Stomach (tissue), 9 donors: ENCODE results near the gene UGT3A2. TPM values are rescaled to one million over a fixed set of nuclear protein-coding genes. Genes with fewer than 3 reads are reported as not detected.

Experiments used
- DNase-seq, 2 donors: peaks; one replicate each; pipeline versions ENCODE4 v3.0.0 to v3.0.0-alpha.2; 2013 to 2019
- H3K27ac ChIP-seq, 5 donors: fragments of 200-600 bp in 4 of 5; sonication (generic) in 4 of 5; one replicate each; pipeline ENCODE4 v1.5.1; 2013 to 2019; ENCODE audit warnings: mild to moderate bottlenecking in 1 of 5, moderate library complexity in 1 of 5
- H3K27me3 ChIP-seq, 3 donors: fragments of 200-600 bp; sonication (generic); one replicate each; pipeline ENCODE4 v1.5.1; 2017 to 2019; ENCODE audit warnings: mixed run types in 1 of 3
- H3K36me3 ChIP-seq, 4 donors: fragments of 200-600 bp; sonication (generic); 1 replicate in 3 of 4; 2 replicates in 1 of 4; pipeline ENCODE4 v1.5.1; 2016 to 2019
- H3K4me1 ChIP-seq, 4 donors: fragments of 200-600 bp; sonication (generic); one replicate each; pipeline ENCODE4 v1.5.1; 2016 to 2019
- H3K4me3 ChIP-seq, 4 donors: fragments of 200-600 bp; sonication (generic) in 3 of 4; one replicate each; pipeline ENCODE4 v1.5.1; 2016 to 2019; ENCODE audit warnings: mild to moderate bottlenecking in 1 of 4
- H3K9me3 ChIP-seq, 4 donors: fragments of 200-600 bp; sonication (generic); one replicate each; pipeline ENCODE4 v1.5.1; 2016 to 2019
- CTCF ChIP-seq, 7 experiments: fragments of 450-650 bp in 4 of 7; fragments of 200-600 bp in 3 of 7; sonication (generic) in 3 of 7; IDR thresholded peaks; one replicate each; pipeline ENCODE4 v1.5.1; 2016 to 2019; ENCODE audit warnings: antibody characterized with exemption in 7 of 7, control low read depth in 2 of 7, mild to moderate bottlenecking in 1 of 7
- EP300 ChIP-seq: sonication (generic); formaldehyde crosslinking; IDR thresholded peaks from one replicate; pipeline ENCODE4 v1.6.1; 2017; ENCODE audit warnings: antibody characterized with exemption
- POLR2A ChIP-seq, 4 donors: fragments of 450-650 bp; IDR thresholded peaks; one replicate each; pipeline ENCODE4 v1.6.1; 2016; ENCODE audit warnings: antibody characterized with exemption in 4 of 4, control low read depth in 2 of 4, mild to moderate bottlenecking in 1 of 4, moderate library complexity in 1 of 4
- POLR2AphosphoS5 ChIP-seq, 3 donors: sonication (generic); formaldehyde crosslinking; IDR thresholded peaks; one replicate each; pipeline ENCODE4 v1.6.1; 2016; ENCODE audit warnings: antibody characterized with exemption in 3 of 3
- WGBS, 5 donors: extraction: QIAGEN DNeasy Blood & Tissue Kit in 3 of 5; methylation state at CpG; one replicate each; pipeline versions ENCODE4 v1.1.5 to v1.1.7; 2013 to 2018; 5-methylcytosine and 5-hydroxymethylcytosine counted together
- intact Hi-C: fragments of 100-400 bp; cut with DNase I; formaldehyde crosslinking; loops from one replicate; pipeline ENCODE4 v1.15.1; 2023; ENCODE audit warnings: low total_unique reads
- polyA plus RNA-seq, 3 donors: library from polyadenylated mRNA; stranded (reverse); fragments of 200-250 nt; gene quantifications; one replicate each; pipeline ENCODE4 v1.2.3, GENCODE V29; 2013
- total RNA-seq, 5 donors: library from RNA; depleted of rRNA; stranded (reverse); fragments of >200 nt; gene quantifications; one replicate each; pipeline versions ENCODE4 v1.1.0 to v1.2.3, GENCODE V29; 2014 to 2016
- donor health status: healthy with polysubstance abuse.
- donor health status: Bipolar disorder and iron deficiency.
- donor health status: healthy.

The UGT3A2 gene
- total and polyA plus RNA-seq, 8 donors: 2.0 TPM; not detected in 7

GRCh38 chr5:36057386-36057785 lies 9.3 kb downstream of the UGT3A2 start:
- H3K27ac ChIP-seq: no peak overlapping the region
- H3K27me3 ChIP-seq: no peaks in the 10 kb centered on the region
- DNase-seq: no peak
- no peaks in the 10 kb centered on the region for H3K4me1 ChIP-seq
- no peak overlapping the region for H3K4me3 ChIP-seq
- no peaks in the 10 kb centered on the region for H3K9me3 ChIP-seq
- intact Hi-C loops: no loop called here
- no peaks in the 10 kb centered on the region for H3K36me3 ChIP-seq
- TF ChIP-seq CTCF (IDR thresholded peaks at IDR 0.05) (no peak), POLR2AphosphoS5 (IDR thresholded peaks at IDR 0.05) (no peak), EP300 (no peak), POLR2A (IDR thresholded peaks at IDR 0.05) (no peak)
- WGBS, 5 donors: 42 to 77% (median 69%) methylated on average over 2 of the region's 2 CpGs

GRCh38 chr5:36056422-36056821 lies 10.3 kb downstream of the UGT3A2 start:
- 48 to 77% (median 74%) methylated on average over 5 of the region's 5 CpGs for WGBS, 5 donors
- DNase-seq: no peak
- Histone ChIP-seq H3K27me3 (no peaks in the 10 kb centered on the region), H3K9me3 (no peaks in the 10 kb centered on the region), H3K4me3 (no peak overlapping the region), H3K27ac (no peak overlapping the region), H3K36me3 (no peaks in the 10 kb centered on the region), H3K4me1 (no peaks in the 10 kb centered on the region)
- TF ChIP-seq POLR2AphosphoS5 (IDR thresholded peaks at IDR 0.05) (no peak), CTCF (IDR thresholded peaks at IDR 0.05) (no peak), POLR2A (IDR thresholded peaks at IDR 0.05) (no peak), EP300 (no peak)
- intact Hi-C loops: no loop called here

GRCh38 chr5:36055984-36056383 lies 10.7 kb downstream of the UGT3A2 start:
- H3K27ac ChIP-seq: no peak overlapping the region
- no peaks in the 10 kb centered on the region for H3K9me3 ChIP-seq
- H3K36me3 ChIP-seq: no peaks in the 10 kb centered on the region
- H3K27me3 ChIP-seq: no peaks in the 10 kb centered on the region
- DNase-seq: no peak
- WGBS, 5 donors: 71 to 78% (median 75%) methylated on average over 5 of the region's 5 CpGs
- no peak overlapping the region for H3K4me3 ChIP-seq
- TF ChIP-seq POLR2AphosphoS5 (IDR thresholded peaks at IDR 0.05) (no peak), EP300 (no peak), POLR2A (IDR thresholded peaks at IDR 0.05) (no peak), CTCF (IDR thresholded peaks at IDR 0.05) (no peak)
- no peaks in the 10 kb centered on the region for H3K4me1 ChIP-seq
- intact Hi-C loops: no loop called here

GRCh38 chr5:36054647-36055046 lies 12.0 kb downstream of the UGT3A2 start:
- intact Hi-C loops: no loop called here
- no peaks in the 10 kb centered on the region for H3K27me3 ChIP-seq
- no peak for DNase-seq
- H3K9me3 ChIP-seq: no peaks in the 10 kb centered on the region
- no peak for TF ChIP-seq CTCF (IDR thresholded peaks at IDR 0.05)
- no peak for TF ChIP-seq POLR2A (IDR thresholded peaks at IDR 0.05)
- TF ChIP-seq POLR2AphosphoS5 (IDR thresholded peaks at IDR 0.05): no peak
- TF ChIP-seq EP300: no peak
- no peaks in the 10 kb centered on the region for H3K36me3 ChIP-seq
- H3K4me1 ChIP-seq: no peaks in the 10 kb centered on the region
- WGBS, 5 donors: 68 to 92% (median 78%) methylated on average over 3 of the region's 3 CpGs
- H3K4me3 ChIP-seq: no peak overlapping the region
- no peak overlapping the region for H3K27ac ChIP-seq

- Histone ChIP-seq H3K4me3 (no peak overlapping the region), H3K36me3 (no peaks in the 10 kb centered on the region), H3K27me3 (no peaks in the 10 kb centered on the region), H3K27ac (no peak overlapping the region), H3K4me1 (no peaks in the 10 kb centered on the region), H3K9me3 (no peaks in the 10 kb centered on the region)
- DNase-seq: no peak
- intact Hi-C loops: no loop called here
- TF ChIP-seq POLR2A (IDR thresholded peaks at IDR 0.05) (no peak), POLR2AphosphoS5 (IDR thresholded peaks at IDR 0.05) (no peak), EP300 (no peak), CTCF (IDR thresholded peaks at IDR 0.05) (no peak)
These were observed 14.1 kb downstream of the UGT3A2 start for GRCh38 chr5:36052538-36052937.
